ENCODE results near the gene CAMK1D.
"Not testable (repeated sequence)": the region's sequence is repeated elsewhere in the genome, so short reads cannot be mapped to it uniquely, and the experiment has no call there.

Gene CAMK1D

GRCh38 chr10:12432402-12433189 is 83.2 kb downstream of the CAMK1D start:
- Histone ChIP-seq H4K20me1 (peaks cover 32% of the 10 kb centered on the region), H3K9ac (no peak overlapping the region), H3K36me3 (no peaks in the 10 kb centered on the region; the same call in 1 of the 2 replicates), H3K9me3 (no peaks in the 10 kb centered on the region), H3K27ac (no peak overlapping the region), H3K4me2 (no peak overlapping the region), H3K4me3 (no peak overlapping the region), H3K27me3 (no peaks in the 10 kb centered on the region), H3K4me1 (peaks cover 15% of the 10 kb centered on the region)
- TF ChIP-seq Cebpa-rat (IDR thresholded peaks at IDR 0.05): no peak

GRCh38 chr10:12434277-12434676 is 84.9 kb downstream of the CAMK1D start:
- peaks cover 5% of the 10 kb centered on the region for H3K9me3 ChIP-seq
- H3K9ac ChIP-seq: no peak overlapping the region
- H3K4me2 ChIP-seq: no peak overlapping the region
- TF ChIP-seq Cebpa-rat (IDR thresholded peaks at IDR 0.05): no peak
- peaks cover 15% of the 10 kb centered on the region for H3K4me1 ChIP-seq
- no peak overlapping the region for H3K4me3 ChIP-seq
- H4K20me1 ChIP-seq: peaks cover 32% of the 10 kb centered on the region
- H3K36me3 ChIP-seq: peaks cover 1% of the 10 kb centered on the region; the same call in 1 of the 2 replicates
- H3K27ac ChIP-seq: no peak overlapping the region
- H3K27me3 ChIP-seq: no peaks in the 10 kb centered on the region

GRCh38 chr10:12434677-12435076 is 85.3 kb downstream of the CAMK1D start:
- not testable (repeated sequence) for H3K27me3 ChIP-seq
- peaks cover 15% of the 10 kb centered on the region for H3K4me1 ChIP-seq

GRCh38 chr10:12435348-12435747 is 86.0 kb downstream of the CAMK1D start:
- Histone ChIP-seq H3K27ac (no peak overlapping the region), H3K4me2 (no peak overlapping the region), H3K9me3 (peaks cover 14% of the 10 kb centered on the region), H3K4me1 (peaks cover 15% of the 10 kb centered on the region), H3K9ac (no peak overlapping the region), H4K20me1 (peaks cover 29% of the 10 kb centered on the region), H3K4me3 (no peak overlapping the region), H3K27me3 (no peaks in the 10 kb centered on the region), H3K36me3 (peaks cover 9% of the 10 kb centered on the region; the same call in 1 of the 2 replicates)
- no peak for TF ChIP-seq Cebpa-rat (IDR thresholded peaks at IDR 0.05)

More at GRCh38 chr10:12434677-12435076, 85.3 kb downstream of the CAMK1D start:
- H3K27ac ChIP-seq, H3K36me3 ChIP-seq, H3K9me3 ChIP-seq, H3K9ac ChIP-seq, H3K4me2 ChIP-seq, H3K4me3 ChIP-seq: not testable (repeated sequence)
- H4K20me1 ChIP-seq: peaks cover 32% of the 10 kb centered on the region

- Histone ChIP-seq H3K9ac (no peak overlapping the region), H4K20me1 (peaks cover 9% of the 10 kb centered on the region), H3K4me1 (peaks cover 15% of the 10 kb centered on the region), H3K4me3 (no peak overlapping the region), H3K27ac (no peak overlapping the region), H3K36me3 (peaks cover 9% of the 10 kb centered on the region; the same call in 1 of the 2 replicates), H3K27me3 (no peaks in the 10 kb centered on the region), H3K9me3 (peaks cover 19% of the 10 kb centered on the region), H3K4me2 (no peak overlapping the region)
- no peak for TF ChIP-seq Cebpa-rat (IDR thresholded peaks at IDR 0.05)
Measured at GRCh38 chr10:12438919-12439692, 89.8 kb downstream of the CAMK1D start.

GRCh38 chr10:12439767-12440166 is 90.4 kb downstream of the CAMK1D start:
- H3K36me3 ChIP-seq, H3K27me3 ChIP-seq, H3K9ac ChIP-seq, H3K4me2 ChIP-seq, H3K27ac ChIP-seq, H3K4me3 ChIP-seq, H4K20me1 ChIP-seq: not testable (repeated sequence)
- Histone ChIP-seq H3K9me3 (peaks cover 20% of the 10 kb centered on the region), H3K4me1 (peaks cover 15% of the 10 kb centered on the region)

- Histone ChIP-seq H3K27me3 (no peaks in the 10 kb centered on the region), H4K20me1 (no peaks in the 10 kb centered on the region), H3K4me2 (no peak overlapping the region), H3K9ac (no peak overlapping the region), H3K27ac (no peak overlapping the region), H3K4me1 (no peaks in the 10 kb centered on the region), H3K36me3 (peaks cover 9% of the 10 kb centered on the region; the same call in 1 of the 2 replicates), H3K9me3 (peaks cover 20% of the 10 kb centered on the region), H3K4me3 (no peak overlapping the region)
- no peak for TF ChIP-seq Cebpa-rat (IDR thresholded peaks at IDR 0.05)
Measured at GRCh38 chr10:12443026-12443425, 93.7 kb downstream of the CAMK1D start.

- H3K4me2 ChIP-seq: no peak overlapping the region
- peaks cover 6% of the 10 kb centered on the region; the same call in 1 of the 2 replicates for H3K9me3 ChIP-seq
- TF ChIP-seq Cebpa-rat (IDR thresholded peaks at IDR 0.05): no peak
- no peak overlapping the region for H3K27ac ChIP-seq
- H3K4me1 ChIP-seq: peaks cover 16% of the 10 kb centered on the region
- H3K9ac ChIP-seq: no peak overlapping the region
- no peaks in the 10 kb centered on the region for H3K27me3 ChIP-seq
- H4K20me1 ChIP-seq: 0 out of 2 replicates have a peak, but pooled peaks cover under 1% of the 10 kb centered on the region
- no peak overlapping the region for H3K4me3 ChIP-seq
- no peaks in the 10 kb centered on the region for H3K36me3 ChIP-seq
Measured at GRCh38 chr10:12444981-12445700, 95.8 kb downstream of the CAMK1D start.

GRCh38 chr10:12445701-12446334 is 96.5 kb downstream of the CAMK1D start:
- Histone ChIP-seq H3K4me3 (no peak overlapping the region), H3K36me3 (no peaks in the 10 kb centered on the region), H3K4me2 (no peak overlapping the region), H3K27ac (no peak overlapping the region), H3K9ac (no peak overlapping the region), H3K4me1 (peaks cover 17% of the 10 kb centered on the region), H3K27me3 (no peaks in the 10 kb centered on the region), H3K9me3 (peaks cover 6% of the 10 kb centered on the region; the same call in 1 of the 2 replicates), H4K20me1 (peaks cover 7% of the 10 kb centered on the region; the same call in 1 of the 2 replicates)
- no peak for TF ChIP-seq Cebpa-rat (IDR thresholded peaks at IDR 0.05)
